PC-9 (cell line): ENCODE data around the gene C10orf95.

Experiments
- EZH2 ChIP-seq: fragments of 200-600 bp; sonication (generic); IDR thresholded peaks from 2 replicates; pipeline ENCODE4 v1.8.0; 2017; ENCODE audit warnings: antibody characterized with exemption, low read depth
- TF ChIP-seq, protein P1 (sequence below): fragments of 200-600 bp; sonication (generic); conservative IDR thresholded peaks from 2 replicates; pipeline ENCODE4 v1.6.1; 2017; ENCODE audit warnings: mixed run types, antibody characterized with exemption, mild to moderate bottlenecking, moderate library complexity

GRCh38 chr10:102402512-102402896 lies 48.8 kb downstream of the C10orf95 start:
- TF ChIP-seq, protein P1, sequence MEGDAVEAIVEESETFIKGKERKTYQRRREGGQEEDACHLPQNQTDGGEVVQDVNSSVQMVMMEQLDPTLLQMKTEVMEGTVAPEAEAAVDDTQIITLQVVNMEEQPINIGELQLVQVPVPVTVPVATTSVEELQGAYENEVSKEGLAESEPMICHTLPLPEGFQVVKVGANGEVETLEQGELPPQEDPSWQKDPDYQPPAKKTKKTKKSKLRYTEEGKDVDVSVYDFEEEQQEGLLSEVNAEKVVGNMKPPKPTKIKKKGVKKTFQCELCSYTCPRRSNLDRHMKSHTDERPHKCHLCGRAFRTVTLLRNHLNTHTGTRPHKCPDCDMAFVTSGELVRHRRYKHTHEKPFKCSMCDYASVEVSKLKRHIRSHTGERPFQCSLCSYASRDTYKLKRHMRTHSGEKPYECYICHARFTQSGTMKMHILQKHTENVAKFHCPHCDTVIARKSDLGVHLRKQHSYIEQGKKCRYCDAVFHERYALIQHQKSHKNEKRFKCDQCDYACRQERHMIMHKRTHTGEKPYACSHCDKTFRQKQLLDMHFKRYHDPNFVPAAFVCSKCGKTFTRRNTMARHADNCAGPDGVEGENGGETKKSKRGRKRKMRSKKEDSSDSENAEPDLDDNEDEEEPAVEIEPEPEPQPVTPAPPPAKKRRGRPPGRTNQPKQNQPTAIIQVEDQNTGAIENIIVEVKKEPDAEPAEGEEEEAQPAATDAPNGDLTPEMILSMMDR = no peak
- no peak for TF ChIP-seq EZH2
